Sigmoid colon (tissue), 7 donors: ENCODE data around the gene USP15. TPM values are rescaled to one million over a fixed set of nuclear protein-coding genes. Genes with fewer than 3 reads are reported as not detected.
A peak's percentile ranks its signal among the peaks of the same experiment; 100 is the strongest.

Experiments
- DNase-seq: peaks from one replicate; pipeline ENCODE4 v3.0.0-alpha.2; 2019
- H3K27ac ChIP-seq, 4 donors: fragments of 200-600 bp; sonication (generic); one replicate each; pipeline ENCODE4 v1.5.1; 2016 to 2019; ENCODE audit warnings: mild to moderate bottlenecking in 1 of 4
- H3K27me3 ChIP-seq, 3 donors: fragments of 200-600 bp; sonication (generic); one replicate each; pipeline ENCODE4 v1.5.1; 2019; ENCODE audit warnings: mild to moderate bottlenecking in 1 of 3
- H3K36me3 ChIP-seq, 4 donors: fragments of 200-600 bp; sonication (generic); one replicate each; pipeline ENCODE4 v1.5.1; 2016 to 2019
- H3K4me1 ChIP-seq, 4 donors: fragments of 200-600 bp; sonication (generic); one replicate each; pipeline ENCODE4 v1.5.1; 2017 to 2019
- H3K4me3 ChIP-seq, 4 donors: fragments of 200-600 bp; sonication (generic); one replicate each; pipeline ENCODE4 v1.5.1; 2017 to 2019; ENCODE audit warnings: mild to moderate bottlenecking in 2 of 4, moderate library complexity in 1 of 4
- H3K9me3 ChIP-seq, 4 donors: fragments of 200-600 bp in 3 of 4; sonication (generic) in 3 of 4; one replicate each; pipeline versions ENCODE4 v1.5.1 to v1.6.1; 2013 to 2019
- CTCF ChIP-seq, 4 experiments: fragments of 450-650 bp in 3 of 4; fragments of 200-600 bp in 1 of 4; IDR thresholded peaks; one replicate each; pipeline ENCODE4 v1.5.1; 2016 to 2019; ENCODE audit warnings: antibody characterized with exemption in 4 of 4, mild to moderate bottlenecking in 3 of 4, moderate library complexity in 2 of 4
- EP300 ChIP-seq, 4 donors: sonication (generic); formaldehyde crosslinking; IDR thresholded peaks; one replicate each; pipeline ENCODE4 v1.6.1; 2017; ENCODE audit warnings: antibody characterized with exemption in 4 of 4
- POLR2A ChIP-seq, 2 donors: fragments of 450-650 bp; IDR thresholded peaks; one replicate each; pipeline ENCODE4 v1.6.1; 2016; ENCODE audit warnings: antibody characterized with exemption in 2 of 2, mild to moderate bottlenecking in 2 of 2, moderate library complexity in 2 of 2
- POLR2AphosphoS5 ChIP-seq, 4 donors: sonication (generic); formaldehyde crosslinking; IDR thresholded peaks; one replicate each; pipeline ENCODE4 v1.6.1; 2017; ENCODE audit warnings: antibody characterized with exemption in 4 of 4
- WGBS, 2 donors: extraction: QIAGEN DNeasy Blood & Tissue Kit; methylation state at CpG; one replicate each; pipeline ENCODE4 v1.1.7; 2013; 5-methylcytosine and 5-hydroxymethylcytosine counted together
- intact Hi-C: fragments of 100-400 bp; cut with DNase I; formaldehyde crosslinking; loops from one replicate; pipeline ENCODE4 v1.15.1; 2023
- polyA plus RNA-seq, 3 donors: library from polyadenylated mRNA; stranded (reverse); fragments of 200-250 nt; gene quantifications; one replicate each; pipeline ENCODE4 v1.2.3, GENCODE V29; 2013
- total RNA-seq, 4 donors: library from RNA; depleted of rRNA; stranded (reverse); fragments of >200 nt; gene quantifications; one replicate each; pipeline ENCODE4 v1.1.0, GENCODE V29; 2016
- donor health status: healthy with polysubstance abuse.
- donor health status: Bipolar disorder and iron deficiency.
- donor health status: healthy.

The USP15 gene
- total and polyA plus RNA-seq, 7 donors: 22.2 to 78.4 (median 63.7) TPM

- WGBS, 2 donors: 76 to 87% methylated on average over 3 of the region's 3 CpGs
These were observed 141.4 kb downstream of the USP15 start for GRCh38 chr12:62401631-62402030.

GRCh38 chr12:62403031-62403430, 142.8 kb downstream of the USP15 start:
- no peak for DNase-seq
- no peaks in the 10 kb centered on the region for H3K4me1 ChIP-seq
- peaks cover 0 to 78% (median 8%) of the 10 kb centered on the region in 4 donors for H3K36me3 ChIP-seq
- no peak overlapping the region for H3K27ac ChIP-seq
- H3K9me3 ChIP-seq: no peaks in the 10 kb centered on the region
- TF ChIP-seq POLR2AphosphoS5 (IDR thresholded peaks at IDR 0.05) (no peak), CTCF (IDR thresholded peaks at IDR 0.05) (no peak), POLR2A (IDR thresholded peaks at IDR 0.05) (no peak), EP300 (IDR thresholded peaks at IDR 0.05) (no peak)
- intact Hi-C loops: no loop called here
- H3K4me3 ChIP-seq: no peak overlapping the region
- no peaks in the 10 kb centered on the region for H3K27me3 ChIP-seq

More at GRCh38 chr12:62401631-62402030, 141.4 kb downstream of the USP15 start:
- peaks cover 0 to 90% (median 12%) of the 10 kb centered on the region in 4 donors for H3K36me3 ChIP-seq
- H3K27me3 ChIP-seq: no peaks in the 10 kb centered on the region
- intact Hi-C loops: no loop called here
- no peak for TF ChIP-seq POLR2AphosphoS5 (IDR thresholded peaks at IDR 0.05)
- TF ChIP-seq EP300 (IDR thresholded peaks at IDR 0.05): no peak
- no peak for TF ChIP-seq POLR2A (IDR thresholded peaks at IDR 0.05)
- TF ChIP-seq CTCF (IDR thresholded peaks at IDR 0.05): no peak
- H3K9me3 ChIP-seq: no peaks in the 10 kb centered on the region
- H3K4me3 ChIP-seq: no peak overlapping the region
- DNase-seq: no peak
- H3K4me1 ChIP-seq: no peaks in the 10 kb centered on the region
- no peak overlapping the region for H3K27ac ChIP-seq

GRCh38 chr12:62407587-62407986, 147.4 kb downstream of the USP15 start:
- Histone ChIP-seq H3K4me3 (no peak overlapping the region), H3K9me3 (no peaks in the 10 kb centered on the region), H3K27me3 (no peaks in the 10 kb centered on the region), H3K27ac (no peak overlapping the region), H3K36me3 (peaks cover 0 to 38% (median 5%) of the 10 kb centered on the region in 4 donors), H3K4me1 (no peaks in the 10 kb centered on the region)
- no peak for TF ChIP-seq POLR2A (IDR thresholded peaks at IDR 0.05)
- no peak for TF ChIP-seq CTCF (IDR thresholded peaks at IDR 0.05)
- no peak for TF ChIP-seq POLR2AphosphoS5 (IDR thresholded peaks at IDR 0.05)
- no peak for TF ChIP-seq EP300 (IDR thresholded peaks at IDR 0.05)
- intact Hi-C loops: no loop called here
- WGBS, 2 donors: 77 to 91% methylated on average over 1 of the region's 1 CpG
- DNase-seq: no peak

- Histone ChIP-seq H3K36me3 (peaks cover 0 to 23% (median 5%) of the 10 kb centered on the region in 4 donors), H3K9me3 (no peaks in the 10 kb centered on the region), H3K27me3 (no peaks in the 10 kb centered on the region), H3K4me1 (no peaks in the 10 kb centered on the region), H3K27ac (no peak overlapping the region), H3K4me3 (no peak overlapping the region)
- intact Hi-C loops: no loop called here
- WGBS, 2 donors: 95 to 98% methylated on average over 3 of the region's 3 CpGs
- DNase-seq: no peak
- TF ChIP-seq EP300 (IDR thresholded peaks at IDR 0.05): no peak
- peak in 1 of 4 donors; percentile 9 for TF ChIP-seq POLR2AphosphoS5 (IDR thresholded peaks at IDR 0.05)
These were observed 148.9 kb downstream of the USP15 start for GRCh38 chr12:62409068-62409467.

GRCh38 chr12:62414180-62414579, 154.0 kb downstream of the USP15 start:
- no peak for DNase-seq
- 97% methylated on average over 2 of the region's 2 CpGs for WGBS, 2 donors
- no peaks in the 10 kb centered on the region for H3K36me3 ChIP-seq
- H3K9me3 ChIP-seq: no peaks in the 10 kb centered on the region
- TF ChIP-seq POLR2A (IDR thresholded peaks at IDR 0.05) (no peak), POLR2AphosphoS5 (IDR thresholded peaks at IDR 0.05) (no peak), EP300 (IDR thresholded peaks at IDR 0.05) (no peak), CTCF (IDR thresholded peaks at IDR 0.05) (no peak)
- no peak overlapping the region for H3K4me3 ChIP-seq
- no peaks in the 10 kb centered on the region for H3K4me1 ChIP-seq
- intact Hi-C loops: no loop called here
- no peak overlapping the region for H3K27ac ChIP-seq
- H3K27me3 ChIP-seq: no peaks in the 10 kb centered on the region
